T1000 (cell line): ENCODE results near the gene PDIA4.
"Not testable (repeated sequence)": the region's sequence is repeated elsewhere in the genome, so short reads cannot be mapped to it uniquely, and the experiment has no call there.

ENCODE experiments used
- DNase-seq: peaks from one replicate; lab custom pipeline; 2025; ENCODE audit warnings: mixed read lengths; lab: John Stamatoyannopoulos, UW

PDIA4 gene, protein sequence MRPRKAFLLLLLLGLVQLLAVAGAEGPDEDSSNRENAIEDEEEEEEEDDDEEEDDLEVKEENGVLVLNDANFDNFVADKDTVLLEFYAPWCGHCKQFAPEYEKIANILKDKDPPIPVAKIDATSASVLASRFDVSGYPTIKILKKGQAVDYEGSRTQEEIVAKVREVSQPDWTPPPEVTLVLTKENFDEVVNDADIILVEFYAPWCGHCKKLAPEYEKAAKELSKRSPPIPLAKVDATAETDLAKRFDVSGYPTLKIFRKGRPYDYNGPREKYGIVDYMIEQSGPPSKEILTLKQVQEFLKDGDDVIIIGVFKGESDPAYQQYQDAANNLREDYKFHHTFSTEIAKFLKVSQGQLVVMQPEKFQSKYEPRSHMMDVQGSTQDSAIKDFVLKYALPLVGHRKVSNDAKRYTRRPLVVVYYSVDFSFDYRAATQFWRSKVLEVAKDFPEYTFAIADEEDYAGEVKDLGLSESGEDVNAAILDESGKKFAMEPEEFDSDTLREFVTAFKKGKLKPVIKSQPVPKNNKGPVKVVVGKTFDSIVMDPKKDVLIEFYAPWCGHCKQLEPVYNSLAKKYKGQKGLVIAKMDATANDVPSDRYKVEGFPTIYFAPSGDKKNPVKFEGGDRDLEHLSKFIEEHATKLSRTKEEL

DNA sequence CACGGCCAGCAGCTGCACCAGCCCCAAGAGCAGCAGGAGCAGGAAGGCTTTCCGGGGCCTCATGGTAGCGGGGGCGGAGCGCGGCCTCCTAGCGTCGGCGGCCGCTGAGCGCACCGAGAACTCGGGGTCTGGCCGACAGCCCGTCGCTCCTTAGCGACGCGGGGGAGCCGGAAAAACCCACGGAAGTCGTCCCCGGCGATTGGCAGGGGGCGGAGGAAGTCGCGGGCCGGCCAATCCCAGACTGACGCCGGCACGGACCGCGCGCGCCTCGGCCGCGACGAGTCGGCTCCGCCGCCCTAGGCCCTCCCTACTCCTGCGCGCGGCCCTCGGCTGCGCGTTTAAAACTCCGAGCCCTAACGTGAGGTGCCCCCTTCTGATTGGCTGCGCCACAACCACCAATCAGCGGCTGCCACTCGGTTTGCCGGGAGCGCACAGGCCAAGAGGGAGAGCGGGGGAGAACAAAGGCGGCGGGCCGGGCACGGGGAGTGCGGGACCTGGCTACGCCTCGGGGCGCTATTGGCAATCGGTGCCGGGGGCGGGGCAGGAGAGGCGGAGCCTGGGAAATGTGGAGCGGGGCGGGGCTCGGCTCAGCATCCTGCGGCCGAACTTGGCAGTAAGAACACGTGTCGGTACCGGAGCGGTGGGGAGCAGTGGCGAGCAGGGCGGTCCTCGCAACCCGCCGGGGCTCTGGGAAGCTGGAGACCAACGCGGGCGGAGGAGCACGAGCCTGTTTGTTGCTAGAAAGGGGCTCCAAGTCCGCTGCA is at the start of gene PDIA4:
Gene PDIA4, minus strand, starts transcription at position 160 of the 764 bp plus-strand sequence. Its CDS starts 97 bp downstream, at position 63.
- DNase-seq: peak; percentile 98

DNA sequence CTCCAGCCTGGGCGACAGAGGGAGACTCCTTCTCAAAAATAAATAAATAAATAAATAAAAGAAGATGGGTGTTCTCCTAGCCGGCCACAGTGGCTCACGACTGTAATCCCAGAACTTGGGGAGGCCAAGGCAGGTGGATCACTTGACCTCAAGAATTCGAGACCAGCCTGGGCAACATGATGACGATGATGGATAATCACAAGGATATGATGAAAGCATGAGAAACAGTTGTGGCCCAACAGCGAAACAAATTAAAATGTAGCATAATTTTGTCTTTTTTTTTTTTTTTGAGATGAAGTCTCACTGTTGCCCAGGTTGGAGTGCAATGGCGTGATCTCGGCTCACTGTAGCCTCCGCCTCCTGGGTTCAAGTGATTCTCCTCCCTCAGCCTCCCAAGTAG is 49.3 kb upstream of the PDIA4 start:
- DNase-seq: no peak

DNA sequence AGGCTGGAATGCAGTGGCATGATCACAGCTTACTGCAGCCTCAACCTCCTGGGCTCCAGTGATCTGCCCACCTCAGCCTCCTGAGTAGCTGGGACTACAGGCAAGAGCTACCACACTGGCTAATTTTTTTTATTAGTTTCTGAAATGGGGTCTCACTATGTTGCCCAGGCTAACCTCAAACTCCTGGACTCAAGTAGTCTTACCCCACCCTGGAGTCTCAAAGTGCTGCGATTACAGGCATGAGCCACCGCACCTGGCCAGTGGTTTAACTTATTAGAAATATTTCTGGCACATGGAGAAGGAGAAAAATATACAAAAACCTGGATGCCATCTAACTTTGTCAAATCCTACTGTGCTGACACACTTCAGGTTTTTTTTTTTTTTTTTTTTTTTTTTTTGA is 47.0 kb upstream of the PDIA4 start:
- no peak for DNase-seq

DNA sequence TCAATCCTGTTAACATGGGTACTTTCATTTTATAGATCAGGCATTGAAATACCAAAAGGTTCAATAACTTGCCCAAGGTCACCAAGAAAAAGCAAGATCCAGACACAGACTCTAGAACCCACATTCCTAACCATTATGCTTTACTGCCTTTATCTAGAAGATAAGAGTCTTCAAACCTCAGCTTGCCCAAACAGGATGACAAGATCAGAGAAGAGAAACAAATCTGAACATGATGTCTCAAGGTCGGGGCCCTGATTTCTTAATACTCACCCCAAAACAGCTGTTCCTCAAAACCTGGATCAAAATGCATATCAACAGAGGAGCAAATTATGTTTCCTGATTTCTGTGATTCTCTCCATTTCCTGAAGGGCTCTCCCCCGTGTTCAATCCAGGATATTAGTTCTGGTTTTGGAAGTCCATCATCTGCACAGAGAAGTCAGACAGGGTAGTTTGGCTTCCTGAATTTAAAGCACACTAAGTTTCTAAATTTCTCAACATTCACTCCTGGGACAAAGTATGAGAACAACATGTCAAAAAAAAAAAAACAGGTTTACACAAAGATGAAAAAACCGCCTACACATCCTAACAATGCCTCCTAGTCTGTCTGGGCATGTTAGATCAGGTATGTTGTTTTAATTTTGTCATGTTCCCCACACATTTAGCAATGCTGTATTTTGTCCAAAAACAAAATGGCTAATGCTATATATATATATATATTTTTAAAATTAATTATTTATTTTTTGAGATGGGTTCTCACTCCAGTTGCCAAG is 46.0 kb upstream of the PDIA4 start:
- DNase-seq: no peak

DNA sequence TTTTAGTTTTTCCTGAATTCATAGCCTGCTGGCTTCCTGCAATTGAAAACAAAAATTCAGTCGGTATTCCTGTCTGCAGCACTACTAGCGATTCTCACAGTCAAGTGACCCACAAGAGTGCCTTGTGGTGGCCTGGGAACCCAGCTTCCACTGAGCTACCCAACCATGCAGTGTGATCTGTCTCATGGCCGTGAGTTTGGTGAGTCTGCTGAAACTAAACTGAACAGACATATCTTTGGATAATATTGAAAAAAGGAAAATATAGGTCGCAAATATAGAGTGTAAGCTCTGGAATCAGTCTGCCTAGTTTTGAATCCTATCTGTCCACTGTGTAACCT is 44.1 kb upstream of the PDIA4 start:
- no peak for DNase-seq

DNA sequence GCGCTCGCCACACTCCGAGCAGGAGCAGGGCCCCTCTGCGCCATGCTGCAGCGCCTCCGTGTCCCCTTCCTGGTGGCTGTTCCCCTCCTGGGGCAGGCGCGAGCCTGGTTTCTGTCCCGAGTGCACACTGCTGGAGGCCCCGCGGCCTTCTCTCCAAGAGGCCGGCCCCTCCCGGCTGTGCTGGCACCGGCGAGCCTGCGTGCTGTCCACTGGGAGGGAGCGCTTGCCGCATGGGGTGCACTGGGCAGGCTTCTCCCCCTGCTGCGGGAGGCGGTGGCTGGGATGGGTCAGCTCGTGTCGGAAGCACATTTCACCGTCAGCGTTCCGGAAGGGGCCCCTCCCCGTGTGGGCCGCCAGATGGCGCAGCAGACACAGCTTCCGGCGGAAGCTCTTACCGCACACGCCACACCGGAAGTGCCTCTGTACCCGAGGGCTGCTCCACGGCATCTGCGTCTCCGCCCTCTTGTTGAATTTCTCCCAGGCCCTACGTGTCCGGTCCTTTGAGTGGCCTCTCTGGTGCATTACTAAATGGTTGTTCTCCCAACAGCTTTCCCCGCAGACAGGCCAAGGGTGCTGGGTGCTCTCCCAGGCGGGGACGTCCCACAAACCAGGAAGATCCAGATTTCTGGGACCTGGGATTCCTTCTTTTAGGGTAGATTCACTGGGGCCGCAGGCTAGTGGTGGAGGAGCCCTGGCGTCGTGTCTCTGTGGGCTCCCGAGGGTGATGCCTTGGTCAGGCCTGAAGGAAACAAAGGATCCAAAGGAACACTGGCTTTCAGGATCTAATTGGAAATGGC is 43.5 kb upstream of the PDIA4 start:
- no peak for DNase-seq

DNA sequence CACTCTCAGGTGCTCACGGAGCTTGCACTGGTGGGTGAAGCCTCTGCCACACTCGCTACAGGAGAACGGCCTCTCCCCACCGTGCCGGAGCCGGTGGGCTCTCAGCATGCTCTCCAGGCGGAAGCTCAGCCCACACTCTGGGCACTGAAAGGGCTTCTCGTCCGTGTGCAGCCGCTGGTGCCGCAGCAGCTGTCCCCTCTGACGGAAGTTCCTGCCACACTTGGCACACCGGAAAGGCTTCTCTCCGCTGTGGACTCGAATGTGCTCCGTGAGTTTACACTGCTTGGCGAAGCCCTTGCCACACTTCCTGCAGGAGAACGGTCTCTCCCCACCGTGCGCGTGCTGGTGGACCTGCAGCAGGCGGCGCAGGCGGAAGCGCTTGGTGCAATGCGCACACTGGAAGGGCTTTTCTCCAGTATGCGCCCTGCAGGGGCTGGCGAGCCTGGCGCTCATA is 42.9 kb upstream of the PDIA4 start:
- no peak for DNase-seq

DNA sequence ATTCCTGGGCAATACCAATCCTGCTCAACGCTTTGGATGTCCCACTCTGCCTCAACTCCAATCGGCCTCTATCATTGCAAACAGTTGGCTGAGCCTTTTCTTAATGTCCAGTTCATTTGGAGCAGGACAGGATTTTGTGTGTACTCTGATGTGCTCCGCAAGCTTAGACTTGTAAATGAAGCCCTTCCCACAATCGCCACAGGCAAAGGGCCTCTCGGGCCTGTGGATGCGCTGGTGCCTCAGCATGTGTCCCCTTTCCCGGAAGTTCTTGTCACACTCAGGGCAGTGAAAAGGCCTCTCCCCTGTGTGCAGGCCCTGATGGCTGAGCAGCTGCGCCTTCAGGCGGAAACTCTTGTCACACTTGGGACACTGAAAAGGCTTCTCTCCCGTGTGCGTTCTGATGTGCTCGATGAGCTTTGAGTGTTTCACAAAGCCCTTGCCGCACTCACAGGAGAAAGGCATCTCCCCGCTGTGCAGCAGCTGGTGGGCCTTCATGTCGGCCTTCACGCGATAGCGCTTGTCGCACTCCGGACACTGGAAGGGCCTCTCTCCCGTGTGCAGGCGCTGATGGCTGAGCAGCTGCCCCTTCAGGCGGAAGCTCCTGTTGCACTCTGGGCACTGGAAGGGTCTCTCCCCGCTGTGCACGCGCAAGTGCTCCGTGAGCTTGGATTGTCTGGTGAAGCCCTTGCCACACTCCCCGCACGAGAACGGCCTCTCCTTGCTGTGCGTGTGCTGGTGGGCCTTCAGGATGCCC is 42.2 kb upstream of the PDIA4 start:
- DNase-seq: no peak

DNA sequence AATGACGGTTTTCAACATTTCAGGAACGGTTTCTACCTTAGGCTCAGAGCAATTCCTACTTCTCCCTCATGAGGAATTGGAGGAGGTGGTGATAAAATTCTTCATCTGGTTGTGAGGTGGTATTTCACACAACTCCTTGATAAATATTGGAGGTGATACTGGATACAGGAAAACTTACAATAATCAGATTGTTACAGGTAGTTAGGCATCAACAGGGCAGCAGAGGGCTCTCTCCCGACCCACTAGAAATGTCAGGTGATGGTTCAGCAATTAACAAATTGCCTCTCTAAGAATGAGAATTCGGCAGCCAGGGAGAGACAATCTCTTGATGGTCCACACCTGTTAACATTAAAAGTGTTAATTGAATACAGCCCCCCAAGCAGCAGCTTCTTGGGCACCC is 39.6 kb upstream of the PDIA4 start:
- no peak for DNase-seq

DNA sequence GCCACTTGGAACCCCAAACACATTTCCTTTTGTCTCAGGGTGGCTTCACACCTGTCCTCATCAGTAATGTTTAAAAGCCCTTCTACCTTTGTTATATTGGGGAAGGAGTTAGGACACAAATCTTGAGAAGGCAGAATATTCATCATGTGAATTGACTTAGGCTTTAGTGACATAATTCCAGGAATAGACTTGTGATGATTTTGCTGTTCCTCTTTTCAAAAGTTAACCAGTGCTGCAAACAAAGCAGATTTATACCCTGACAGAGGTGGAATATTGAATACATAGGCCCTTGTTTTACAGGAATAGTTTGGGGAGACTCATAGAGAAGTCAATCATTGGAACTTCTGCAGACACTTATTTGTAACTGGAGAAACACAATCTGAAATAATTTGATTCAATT is 35.2 kb upstream of the PDIA4 start:
- DNase-seq: no peak

DNA sequence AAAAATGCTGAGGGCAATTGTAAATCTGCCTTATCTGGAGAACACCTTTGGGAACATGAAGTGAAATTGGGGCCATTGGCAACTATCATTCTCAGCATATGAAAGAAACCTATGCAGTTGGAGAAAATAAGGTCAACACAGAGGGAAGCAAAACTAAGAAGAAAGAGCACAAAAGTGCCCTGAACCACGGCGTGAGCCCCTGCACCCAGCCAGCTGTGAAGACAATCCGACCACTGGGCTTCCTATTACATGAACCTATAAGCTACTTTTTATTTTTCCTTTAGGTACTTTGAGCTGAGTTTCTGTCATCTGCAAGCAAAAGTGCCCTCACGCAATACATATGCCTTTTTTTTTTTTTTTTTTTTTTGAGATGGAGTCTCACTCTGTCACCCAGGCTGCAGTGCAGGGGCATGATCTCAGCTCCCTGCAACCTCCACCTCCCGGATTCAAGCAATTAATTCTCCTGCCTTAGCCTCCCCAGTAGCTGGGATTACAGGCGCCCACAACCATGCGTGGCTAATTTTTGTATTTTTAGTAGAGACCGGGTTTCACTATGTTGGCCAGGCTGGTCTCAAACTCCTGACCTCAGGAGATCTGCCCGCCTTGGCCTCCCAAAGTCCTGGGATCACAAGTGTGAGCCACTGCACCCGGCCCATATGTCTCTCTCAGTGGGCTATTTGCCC is 34.1 kb upstream of the PDIA4 start:
- not testable (repeated sequence) for DNase-seq

DNA sequence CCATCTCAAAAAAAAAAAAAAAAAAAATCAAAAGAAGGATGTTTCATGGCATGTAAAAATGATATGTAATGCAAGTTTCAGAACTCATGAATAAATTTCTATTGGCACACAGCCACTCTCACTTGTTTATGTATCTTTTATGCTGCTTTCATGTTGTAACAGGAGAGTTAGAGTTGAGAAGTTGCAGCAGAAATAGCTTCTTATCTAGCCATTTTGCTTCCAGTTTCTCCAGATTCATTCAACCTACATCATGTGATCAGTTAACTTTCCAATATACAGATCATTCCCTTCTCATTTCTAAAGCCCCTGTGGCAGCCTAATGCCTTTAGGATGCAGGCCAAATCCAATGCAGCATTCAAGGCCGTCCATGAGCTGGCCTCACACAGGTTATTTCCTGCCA is 31.9 kb upstream of the PDIA4 start:
- DNase-seq: no peak

DNA sequence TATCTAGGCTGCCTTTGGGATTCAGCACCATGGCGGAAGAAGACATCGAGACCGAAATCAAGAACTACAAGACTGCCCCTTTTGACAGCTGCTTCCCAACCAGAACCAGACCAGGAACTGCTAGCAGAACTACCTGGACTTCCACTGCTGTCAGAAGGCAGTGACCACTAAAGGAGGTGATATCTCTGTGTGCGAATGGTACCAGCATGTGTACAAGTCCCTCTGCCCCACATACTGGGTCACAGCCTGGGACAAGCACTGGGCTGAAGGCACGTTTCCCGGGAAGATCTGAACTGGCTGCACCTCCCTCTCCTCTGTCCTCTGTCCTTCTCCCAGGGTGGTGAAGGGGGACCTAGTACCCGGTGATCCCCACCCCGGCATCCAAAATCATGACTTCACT is 25.6 kb upstream of the PDIA4 start:
- no peak for DNase-seq

DNA sequence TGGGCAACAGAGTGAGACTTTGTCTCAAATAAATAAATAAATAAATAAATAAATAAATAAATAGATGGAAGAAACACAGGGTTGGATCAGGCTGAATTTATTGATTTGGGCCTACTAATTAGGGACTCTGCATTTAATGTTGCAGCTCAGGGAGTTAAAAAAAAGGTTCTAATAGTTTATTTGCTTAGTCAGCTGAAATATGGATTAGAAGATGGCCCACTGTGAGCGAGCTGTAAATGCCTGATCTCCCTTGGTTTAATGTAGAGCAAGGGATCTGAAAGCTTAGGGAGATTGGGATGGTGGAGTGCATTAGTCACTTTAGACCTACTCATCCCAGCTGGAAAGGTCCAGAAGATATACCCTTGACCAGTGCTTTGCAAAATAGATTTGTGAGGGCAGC is 25.1 kb upstream of the PDIA4 start:
- no peak for DNase-seq

DNA sequence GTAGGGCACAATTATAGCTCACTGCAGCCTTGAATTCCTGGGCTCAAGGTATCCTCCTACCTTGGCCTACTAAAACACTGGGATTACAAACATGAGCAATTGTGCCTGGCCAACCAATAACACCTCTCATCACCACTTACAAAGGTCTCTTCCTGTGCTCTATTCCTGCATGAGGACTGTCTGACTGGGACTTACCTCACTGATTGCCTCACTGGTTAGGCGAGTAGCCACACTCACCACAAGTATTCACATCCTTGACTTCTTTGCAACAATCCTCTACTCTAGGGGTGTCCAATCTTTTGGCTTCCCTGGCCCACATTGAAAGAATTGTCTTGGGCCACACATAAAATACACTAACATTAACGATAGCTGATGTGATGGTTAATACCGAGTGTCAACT is 22.6 kb upstream of the PDIA4 start:
- no peak for DNase-seq

DNA sequence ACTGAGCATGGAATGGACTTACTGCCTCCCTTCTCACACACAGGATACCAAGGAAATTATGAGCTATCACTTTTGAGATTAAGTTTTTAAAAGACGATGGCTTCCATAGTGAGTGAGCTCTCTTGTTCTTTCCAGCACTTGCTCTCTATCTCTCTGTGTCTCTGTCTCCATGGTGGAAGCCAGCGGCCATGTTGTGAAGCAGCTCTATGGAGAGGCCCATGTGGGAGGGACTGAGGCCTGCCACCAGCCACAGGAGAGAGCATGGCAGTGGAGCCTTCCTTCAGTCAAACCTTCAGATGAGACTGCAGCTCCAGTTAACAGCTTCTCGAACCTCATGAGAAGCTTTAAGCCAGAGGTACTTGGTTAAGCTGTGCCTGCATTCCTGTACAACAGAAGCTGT is 20.5 kb upstream of the PDIA4 start:
- no peak for DNase-seq

DNA sequence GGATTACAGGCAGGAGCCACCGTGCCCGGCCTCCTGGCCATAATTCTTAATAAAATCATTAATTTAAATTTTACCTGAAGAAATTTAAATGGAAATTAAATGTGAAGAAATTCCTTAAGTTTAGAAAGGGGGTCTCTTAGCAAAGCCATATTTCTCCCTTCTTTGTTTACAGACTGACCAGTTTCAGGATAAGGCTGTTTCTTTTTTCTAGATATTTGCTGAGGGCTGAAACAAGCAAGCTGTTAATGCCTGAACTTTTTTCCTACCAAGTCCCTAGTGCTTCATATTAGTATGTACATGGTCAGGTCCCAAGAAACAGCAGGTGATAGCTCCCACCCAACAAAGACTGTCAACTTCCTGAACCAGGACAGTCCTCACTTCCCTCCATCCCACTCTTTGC is 18.1 kb upstream of the PDIA4 start:
- DNase-seq: no peak

DNA sequence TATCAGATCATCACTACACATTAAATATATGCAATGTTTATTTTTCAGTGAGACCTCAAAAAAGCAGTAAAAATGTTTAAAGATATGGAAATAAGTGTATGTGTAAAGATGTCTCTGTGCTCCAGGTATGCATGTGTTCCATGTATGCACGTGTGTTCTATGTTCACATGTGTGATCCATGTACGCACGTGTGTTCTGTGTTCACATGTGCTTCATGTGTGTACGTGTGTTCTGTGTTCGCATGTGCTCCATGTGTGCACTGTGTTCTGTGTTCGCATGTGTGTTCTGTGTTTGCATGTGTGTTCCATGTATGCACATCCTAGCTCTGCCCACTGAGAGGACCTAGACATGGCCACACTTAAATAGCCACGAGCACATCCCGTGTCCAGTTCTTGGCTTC is 15.6 kb upstream of the PDIA4 start:
- DNase-seq: no peak

DNA sequence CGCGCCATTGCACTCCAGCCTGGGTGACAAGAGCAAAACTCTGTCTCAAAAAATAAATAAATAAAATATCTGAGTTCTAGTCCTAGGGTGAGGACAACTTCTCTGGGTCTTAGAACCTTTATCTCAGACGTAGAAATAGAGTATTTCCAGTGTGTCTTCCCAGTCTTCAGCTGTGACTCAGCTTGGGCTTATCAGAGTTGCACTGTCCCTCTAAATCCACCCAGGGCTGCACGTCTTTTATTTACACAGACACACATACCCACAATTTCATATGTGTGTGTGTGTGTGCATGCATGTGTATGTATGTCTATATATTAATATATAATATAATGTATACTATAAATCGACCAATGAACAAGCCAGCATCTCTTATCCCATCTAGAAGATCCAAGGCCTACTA is 13.0 kb upstream of the PDIA4 start:
- no peak for DNase-seq

DNA sequence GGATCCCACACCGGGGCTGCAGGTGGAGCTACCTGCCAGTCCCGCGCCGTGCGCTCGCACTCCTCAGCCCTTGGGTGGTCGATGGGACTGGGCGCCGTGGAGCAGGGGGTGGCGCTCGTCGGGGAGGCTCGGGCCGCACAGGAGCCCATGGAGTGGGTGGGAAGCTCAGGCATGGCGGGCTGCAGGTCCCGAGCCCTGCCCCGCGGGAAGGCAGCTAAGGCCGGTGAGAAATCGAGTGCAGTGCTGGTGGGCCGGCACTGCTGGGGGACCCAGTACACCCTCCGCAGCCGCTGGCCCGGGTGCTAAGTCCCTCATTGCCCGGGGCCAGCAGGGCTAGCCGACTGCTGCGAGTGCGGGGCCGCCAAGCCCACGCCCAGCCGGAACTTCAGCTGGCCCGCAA is 10.3 kb upstream of the PDIA4 start:
- DNase-seq: not testable (repeated sequence)
